Stimulated activated CD4-positive, alpha-beta T cell treated with anti-CD3 and anti-CD28 coated beads, Interleukin-15, amount 100 ng/mL, for 24 hours (primary cell): ENCODE measurements around the gene RXRB.
A peak's percentile ranks its signal among the peaks of the same experiment; 100 is the strongest.
"Not testable (repeated sequence)": the region's sequence is repeated elsewhere in the genome, so short reads cannot be mapped to it uniquely, and the experiment has no call there.

ENCODE experiments used
- DNase-seq: peaks from one replicate; pipeline ENCODE4 v3.0.0-alpha.2; 2020

The RXRB gene

GRCh38 chr6:33160728-33161344 is 39.6 kb downstream of the RXRB start:
- DNase-seq: peak; percentile 29

- DNase-seq: no peak
These were observed 40.4 kb downstream of the RXRB start for GRCh38 chr6:33160096-33160495.

GRCh38 chr6:33156964-33157363 is 43.5 kb downstream of the RXRB start:
- DNase-seq: no peak

GRCh38 chr6:33156561-33156960 is 43.9 kb downstream of the RXRB start:
- DNase-seq: no peak

GRCh38 chr6:33154349-33154748 is 46.1 kb downstream of the RXRB start:
- DNase-seq: no peak

GRCh38 chr6:33151050-33151449 is 49.4 kb downstream of the RXRB start:
- no peak for DNase-seq

GRCh38 chr6:33150560-33150959 is 49.9 kb downstream of the RXRB start:
- not testable (repeated sequence) for DNase-seq

- no peak for DNase-seq
These were observed 52.4 kb downstream of the RXRB start for GRCh38 chr6:33147807-33148666.

GRCh38 chr6:33144373-33144772 is 56.1 kb downstream of the RXRB start:
- no peak for DNase-seq
